Kidney epithelial cell (primary cell): Measurements from ENCODE around the gene ABITRAM. TPM values are rescaled to one million over a fixed set of nuclear protein-coding genes. Genes with fewer than 3 reads are reported as not detected.

Experiments used
- DNase-seq: peaks from one replicate; pipeline ENCODE4 v3.0.0-alpha.2; 2010; ENCODE audit warnings: low read depth
- H3K27me3 ChIP-seq: 2 replicates; pipeline ENCODE4 v1.6.0; 2011; ENCODE audit warnings: low read length; ENCODE audit not compliant: control insufficient read depth, insufficient read depth
- H3K36me3 ChIP-seq: 2 replicates; pipeline ENCODE4 v1.5.1; 2011; ENCODE audit warnings: low read length; ENCODE audit not compliant: control insufficient read depth, insufficient read depth
- H3K4me3 ChIP-seq: 2 replicates; pipeline ENCODE4 v1.5.1; 2011; ENCODE audit warnings: low read depth, mild to moderate bottlenecking, control low read depth, low read length
- CTCF ChIP-seq: IDR thresholded peaks from 2 replicates; pipeline ENCODE4 v1.5.1; 2011; ENCODE audit warnings: mild to moderate bottlenecking, moderate library complexity, low read length, control low read depth, inconsistent platforms; ENCODE audit not compliant: insufficient read depth, poor library complexity, severe bottlenecking
- total RNA-seq: library from RNA; depleted of rRNA; stranded (reverse); fragments of >200 nt; gene quantifications from 2 replicates; pipeline ENCODE4 v1.2.3, GENCODE V29; 2015

Gene ABITRAM
- total RNA-seq, 1 donor from 2014 or later, result 10.6 TPM

GRCh38 chr9:108937561-108938305 lies 3.5 kb downstream of the ABITRAM start:
- Histone ChIP-seq H3K27me3 (no peaks in the 10 kb centered on the region), H3K4me3 (no peak overlapping the region), H3K36me3 (no peaks in the 10 kb centered on the region)
- no peak for TF ChIP-seq CTCF
- no peak for DNase-seq

- Histone ChIP-seq H3K27me3 (no peaks in the 10 kb centered on the region), H3K36me3 (no peaks in the 10 kb centered on the region), H3K4me3 (no peak overlapping the region)
- DNase-seq, result no peak
- no peak for TF ChIP-seq CTCF
Measured at GRCh38 chr9:108939975-108940374, 5.8 kb downstream of the ABITRAM start.

DNA sequence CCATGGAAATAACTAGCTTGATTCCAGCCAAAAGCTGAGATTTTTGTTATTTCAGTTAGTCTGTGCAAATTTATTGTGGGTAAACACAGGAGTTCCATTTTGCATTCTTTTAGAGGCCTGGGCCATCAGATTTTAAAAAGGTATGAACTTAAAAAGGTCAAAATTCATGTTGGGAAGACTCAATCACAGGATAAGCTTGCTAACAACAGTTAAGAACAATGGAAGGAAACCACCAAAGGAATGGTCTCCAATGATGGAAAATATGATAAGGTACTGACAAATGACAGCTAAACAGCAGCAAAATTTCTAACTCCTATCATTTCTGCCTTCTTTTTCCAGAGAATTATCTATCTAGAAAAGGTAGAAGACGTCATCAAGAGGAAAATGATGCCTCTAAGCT lies 16.0 kb downstream of the ABITRAM start:
- DNase-seq, result no peak
- H3K27me3 ChIP-seq, result no peaks in the 10 kb centered on the region
- H3K4me3 ChIP-seq, result no peak overlapping the region
- no peaks in the 10 kb centered on the region for H3K36me3 ChIP-seq
- no peak for TF ChIP-seq CTCF

- DNase-seq, result no peak
- no peaks in the 10 kb centered on the region for H3K27me3 ChIP-seq
- TF ChIP-seq CTCF, result no peak
- no peaks in the 10 kb centered on the region for H3K36me3 ChIP-seq
- no peak overlapping the region for H3K4me3 ChIP-seq
Measured at GRCh38 chr9:108951578-108951977, 17.4 kb downstream of the ABITRAM start.

DNA sequence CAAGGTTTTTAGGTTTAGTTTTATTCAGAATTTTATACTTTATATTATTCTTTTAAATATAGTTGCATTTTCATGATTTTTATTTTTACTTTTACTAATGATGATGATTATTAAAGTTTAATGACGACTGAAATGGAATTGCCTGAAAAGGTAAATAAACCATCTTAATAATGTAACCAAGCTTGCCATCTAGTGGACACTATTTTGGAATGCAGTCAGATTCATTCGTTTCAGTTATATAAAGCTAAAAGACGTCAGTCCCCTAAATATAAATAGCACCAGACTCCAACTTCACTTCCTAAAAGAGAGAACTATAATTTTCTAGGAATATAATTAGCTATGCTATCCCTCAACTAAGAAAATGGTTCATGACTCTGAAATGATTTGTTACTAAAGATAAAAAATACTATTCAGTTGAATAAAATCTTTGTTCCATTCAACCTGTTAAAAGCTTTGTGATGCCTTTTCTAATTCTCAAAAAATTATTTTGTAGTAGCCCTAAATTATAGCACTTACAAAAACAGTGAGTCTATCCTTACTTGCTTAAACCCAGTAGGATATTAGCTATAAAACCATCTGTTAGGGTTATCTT lies 19.9 kb downstream of the ABITRAM start:
- TF ChIP-seq CTCF, result peak; percentile 61
- Histone ChIP-seq H3K36me3 (no peaks in the 10 kb centered on the region), H3K27me3 (no peaks in the 10 kb centered on the region), H3K4me3 (no peak overlapping the region)
- DNase-seq, result peak; percentile 7
